ENCODE results near the gene NDUFB8.

- TF ChIP-seq POLR2A (IDR thresholded peaks at IDR 0.05; ENCODE audit: low read depth, low read length) (no peak), FOS (IDR thresholded peaks at IDR 0.05; ENCODE audit: borderline replicate concordance, insufficient read depth, low read length) (no peak), CTCF (IDR thresholded peaks at IDR 0.05; ENCODE audit: extremely low read depth in 1 of 2, insufficient read depth in 1 of 2, low read depth in 1 of 2, low read length in 2 of 2) (no peak), MAX (IDR thresholded peaks at IDR 0.05; ENCODE audit: insufficient read depth, insufficient read length) (no peak), EZH2 (IDR thresholded peaks at IDR 0.05; ENCODE audit: borderline replicate concordance, low read depth, low read length, severe bottlenecking) (no peak), MYC (IDR thresholded peaks at IDR 0.05; ENCODE audit: low read depth, low read length) (no peak), POLR2AphosphoS5 (IDR thresholded peaks at IDR 0.05; ENCODE audit: insufficient read depth, low read depth, low read length) (no peak), JUN (IDR thresholded peaks at IDR 0.05; ENCODE audit: borderline replicate concordance, insufficient read depth, insufficient read length, low read depth) (no peak), GATA2 (IDR thresholded peaks at IDR 0.05; ENCODE audit: insufficient read depth, insufficient read length, low read depth, low read length) (no peak)
Measured at GRCh38 chr10:100565206-100565985, 35.7 kb upstream of the NDUFB8 start.
